Omental fat pad (tissue), 4 donors: ENCODE results near the gene CYLD. TPM values are rescaled to one million over a fixed set of nuclear protein-coding genes. Genes with fewer than 3 reads are reported as not detected.

ENCODE experiments used
- ATAC-seq: fragments of 150-250 bp; one replicate; pipeline ENCODE4 v1.9.1; 2016; ENCODE audit warnings: mild to moderate bottlenecking, moderate library complexity; ENCODE audit not compliant: low FRiP score
- DNase-seq: peaks from one replicate; pipeline ENCODE4 v3.0.0-alpha.2; 2019; ENCODE audit warnings: low spot score
- CTCF ChIP-seq, 3 donors: fragments of 450-650 bp; IDR thresholded peaks; one replicate each; pipeline ENCODE4 v1.5.1; 2016 to 2017; ENCODE audit warnings: antibody characterized with exemption in 3 of 3, mild to moderate bottlenecking in 3 of 3, moderate library complexity in 2 of 3
- small RNA-seq: library from RNA; depleted of rRNA; stranded (forward); fragments of <200 nt; gene quantifications from one replicate; pipeline ENCODE3, GENCODE V24; 2016
- total RNA-seq, 4 donors: library from RNA; depleted of rRNA; stranded (reverse); fragments of >200 nt; gene quantifications; one replicate each; pipeline ENCODE4 v1.1.0, GENCODE V29; 2016

The CYLD gene
- total RNA-seq, 4 donors from 2014 or later: 20.5 to 51.1 (median 36.6) TPM

- no peak for ATAC-seq
- TF ChIP-seq CTCF (IDR thresholded peaks at IDR 0.05): no peak
- DNase-seq: no peak
Observed at GRCh38 chr16:50846511-50846910, 104.6 kb downstream of the CYLD start.

GRCh38 chr16:50847166-50847565 lies 105.3 kb downstream of the CYLD start:
- no peak for TF ChIP-seq CTCF (IDR thresholded peaks at IDR 0.05)
- DNase-seq (no peak), ATAC-seq (no peak)

GRCh38 chr16:50848755-50849514 lies 107.0 kb downstream of the CYLD start:
- DNase-seq (no peak), ATAC-seq (no peak)
- TF ChIP-seq CTCF (IDR thresholded peaks at IDR 0.05): no peak

Small RNA genes lying within 50 kb of the gene (small RNA-seq; reads per million reads assigned to genes)
- gene MIR3181: not detected

Other genes with a start within 250 kb of the CYLD start
- gene NKD1, start 193.7 kb upstream of the CYLD start, total RNA-seq: 10 to 100 TPM in 1 of 4 donors, 1 to 10 TPM in 3; 2.2 to 11.6 (median 3.1) TPM
- gene SNX20, start 60.8 kb upstream of the CYLD start, total RNA-seq: 1 to 10 TPM; 2.2 to 6.9 (median 4.4) TPM
- 10 to 100 TPM in 1 of 4 donors, 1 to 10 TPM in 3; 4.4 to 17.2 (median 5.4) TPM for gene NOD2, start 48.5 kb upstream of the CYLD start, total RNA-seq